ENCODE results near the gene FAM118A.
"Not testable (repeated sequence)": the region's sequence is repeated elsewhere in the genome, so short reads cannot be mapped to it uniquely, and the experiment has no call there.

The FAM118A gene

DNA sequence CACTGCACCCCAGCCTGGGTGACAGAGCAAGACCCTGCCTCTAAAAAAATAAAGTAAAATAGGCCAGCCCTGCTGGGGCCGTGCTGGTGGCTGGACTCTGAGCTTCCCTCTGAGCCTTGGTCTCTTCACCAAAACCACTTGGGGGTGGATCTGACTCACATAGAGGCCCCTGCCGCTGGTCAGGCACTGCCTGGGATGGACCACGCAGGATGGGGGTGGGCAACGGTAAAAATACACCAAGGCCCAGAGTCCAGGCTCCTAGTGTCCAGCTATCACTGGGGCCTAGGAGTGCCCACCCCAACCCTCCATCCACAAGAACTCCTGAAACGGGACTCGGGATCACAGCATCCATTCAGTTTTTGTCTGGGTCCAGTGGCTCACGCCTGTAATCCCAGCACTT lies 37.2 kb upstream of the FAM118A start:
- ATAC-seq (ENCODE audit: low read depth) = no peak
- Mint-ChIP-seq H3K27me3 (peaks cover 8% of the 10 kb centered on the region), H3K4me1 (peaks cover 5% of the 10 kb centered on the region), H3K36me3 (no peaks in the 10 kb centered on the region), H3K9me3 (no peaks in the 10 kb centered on the region), H3K4me3 (no peak overlapping the region), H3K27ac (no peak overlapping the region)
- no peak for DNase-seq (ENCODE audit: low spot score in 2 of 2)

DNA sequence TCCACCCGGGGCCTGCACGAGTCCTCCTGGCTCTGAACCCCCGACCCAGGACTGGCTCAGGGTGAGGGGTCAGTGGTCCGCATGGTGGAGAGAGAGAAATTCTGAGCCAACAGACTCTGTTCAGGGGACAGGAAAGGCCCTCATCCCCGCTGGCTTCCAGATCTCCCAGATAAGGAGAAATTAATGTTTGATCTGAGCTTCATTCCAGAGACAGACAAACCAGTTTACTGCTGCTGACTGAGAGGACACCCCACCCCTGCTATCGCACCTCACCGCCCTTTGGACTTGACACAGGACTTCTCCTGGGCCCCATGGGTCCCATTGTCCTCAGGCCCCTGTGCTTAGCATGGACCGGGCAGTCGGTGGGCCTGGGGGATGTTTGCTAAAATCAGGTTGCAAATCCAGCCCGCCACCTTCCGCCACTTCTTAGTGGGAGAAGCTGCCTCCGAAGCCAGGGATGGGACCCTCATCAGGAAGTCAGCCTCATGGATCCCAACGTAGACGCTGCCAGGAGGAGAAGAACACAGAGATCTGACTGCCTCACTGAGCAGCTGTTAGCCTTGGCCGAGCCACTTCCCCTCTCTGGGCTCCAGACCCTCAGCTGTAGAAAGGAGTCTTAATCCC lies 36.2 kb upstream of the FAM118A start:
- Mint-ChIP-seq H3K36me3 (no peaks in the 10 kb centered on the region), H3K27ac (no peak overlapping the region), H3K4me3 (no peak overlapping the region), H3K27me3 (peaks cover 8% of the 10 kb centered on the region), H3K4me1 (peaks cover 5% of the 10 kb centered on the region), H3K9me3 (no peaks in the 10 kb centered on the region)
- ATAC-seq (ENCODE audit: low read depth) (no peak), DNase-seq (ENCODE audit: low spot score in 2 of 2) (no peak)

DNA sequence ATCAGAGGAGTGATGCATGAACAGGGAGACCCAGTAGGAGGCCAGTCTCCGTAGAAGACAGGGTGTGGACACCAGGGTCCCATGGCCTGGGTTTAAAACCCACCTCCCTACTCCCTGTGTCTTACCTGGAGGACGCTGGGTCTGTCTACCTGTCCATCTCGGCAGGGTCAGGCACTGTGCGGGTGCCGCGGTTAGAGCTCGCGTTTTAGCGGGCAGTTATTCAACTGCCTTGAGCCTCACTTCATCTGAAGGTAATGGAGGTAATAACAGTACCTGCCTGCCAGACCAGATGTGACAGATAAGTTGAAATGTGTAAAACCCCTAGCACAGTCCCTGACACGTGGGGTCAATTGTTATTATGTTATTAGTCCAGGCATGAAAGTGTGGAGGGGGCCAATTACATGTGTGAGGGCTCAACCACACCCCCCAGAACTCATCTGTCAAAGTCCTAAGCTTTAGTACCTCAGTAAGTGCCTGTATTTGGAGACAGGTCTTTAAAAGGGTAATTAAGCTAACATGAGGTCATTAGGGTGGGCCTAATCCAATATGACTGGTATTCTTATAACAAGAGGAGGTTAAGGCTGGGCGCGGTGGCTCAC lies 33.1 kb upstream of the FAM118A start:
- peaks cover 4% of the 10 kb centered on the region for H3K27me3 Mint-ChIP-seq
- no peak for ATAC-seq (ENCODE audit: low read depth)
- peaks cover 5% of the 10 kb centered on the region for H3K4me1 Mint-ChIP-seq
- H3K27ac Mint-ChIP-seq = no peak overlapping the region
- no peaks in the 10 kb centered on the region for H3K9me3 Mint-ChIP-seq
- no peak for DNase-seq (ENCODE audit: low spot score in 2 of 2)
- no peaks in the 10 kb centered on the region for H3K36me3 Mint-ChIP-seq
- no peak overlapping the region for H3K4me3 Mint-ChIP-seq

DNA sequence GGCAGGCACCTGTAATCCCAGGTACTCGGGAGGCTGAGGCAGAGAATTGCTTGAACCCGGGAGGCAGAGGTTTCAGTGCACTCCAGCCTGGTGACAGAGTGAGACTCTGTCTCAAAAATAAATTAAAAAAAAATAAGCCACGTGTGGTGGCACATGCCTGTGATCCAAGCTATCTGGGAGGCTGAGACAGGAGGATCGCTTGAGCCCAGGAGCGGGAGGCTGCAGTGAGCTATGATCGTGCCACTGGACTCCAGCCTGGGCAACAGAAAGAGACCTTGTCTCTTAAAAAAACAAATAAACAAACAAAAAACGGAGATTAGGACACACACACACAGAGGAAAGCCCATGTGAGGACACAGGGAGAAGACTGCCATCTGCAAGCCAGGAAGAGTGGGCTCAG lies 32.0 kb upstream of the FAM118A start:
- not testable (repeated sequence) for DNase-seq (ENCODE audit: low spot score in 2 of 2); H3K27me3 Mint-ChIP-seq; H3K36me3 Mint-ChIP-seq; H3K4me1 Mint-ChIP-seq; H3K27ac Mint-ChIP-seq; H3K4me3 Mint-ChIP-seq; H3K9me3 Mint-ChIP-seq; ATAC-seq (ENCODE audit: low read depth)

DNA sequence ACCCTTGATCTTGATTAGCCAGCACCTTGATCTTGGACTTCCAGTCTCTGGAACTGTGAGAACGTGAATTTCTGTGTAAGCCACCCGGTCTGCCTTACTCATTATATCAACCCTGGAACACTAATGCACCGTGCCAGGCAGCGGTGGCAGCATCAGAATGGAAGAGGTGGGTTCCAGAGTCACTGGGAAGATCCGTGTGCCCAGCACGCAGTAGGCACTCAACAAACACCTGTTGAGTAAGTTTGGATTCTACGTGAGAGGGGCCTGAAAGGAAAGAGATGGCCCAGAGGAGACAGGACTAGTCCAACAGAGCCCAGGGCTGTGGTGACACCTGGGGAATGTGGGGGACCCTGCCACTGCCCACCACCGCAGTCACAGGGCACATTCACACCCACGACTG lies 31.6 kb upstream of the FAM118A start:
- ATAC-seq (ENCODE audit: low read depth) (no peak), DNase-seq (ENCODE audit: low spot score in 2 of 2) (no peak)
- Mint-ChIP-seq H3K27me3 (peaks cover 4% of the 10 kb centered on the region), H3K27ac (no peak overlapping the region), H3K36me3 (no peaks in the 10 kb centered on the region), H3K4me1 (peaks cover 9% of the 10 kb centered on the region), H3K4me3 (no peak overlapping the region), H3K9me3 (no peaks in the 10 kb centered on the region)

DNA sequence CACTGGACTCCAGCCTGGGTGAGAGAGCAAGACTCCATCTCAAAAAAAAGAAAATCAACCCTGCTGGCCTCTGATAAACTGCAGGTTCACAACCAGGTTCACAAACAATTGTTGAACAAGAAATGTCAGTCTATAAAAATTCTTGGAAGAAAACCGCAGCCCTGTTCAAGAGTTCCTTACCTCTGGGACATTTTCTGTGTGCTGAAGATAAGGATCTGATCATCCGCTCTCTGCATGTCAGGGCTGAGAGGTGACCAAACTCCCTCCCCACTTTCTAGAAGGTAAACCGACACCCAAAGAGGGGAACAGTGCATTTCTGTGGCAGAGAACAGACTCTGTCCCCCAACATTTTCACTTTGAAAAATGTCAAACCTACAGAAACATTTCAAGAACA lies 29.1 kb upstream of the FAM118A start:
- no peak for DNase-seq (ENCODE audit: low spot score in 2 of 2)
- no peaks in the 10 kb centered on the region for H3K36me3 Mint-ChIP-seq

DNA sequence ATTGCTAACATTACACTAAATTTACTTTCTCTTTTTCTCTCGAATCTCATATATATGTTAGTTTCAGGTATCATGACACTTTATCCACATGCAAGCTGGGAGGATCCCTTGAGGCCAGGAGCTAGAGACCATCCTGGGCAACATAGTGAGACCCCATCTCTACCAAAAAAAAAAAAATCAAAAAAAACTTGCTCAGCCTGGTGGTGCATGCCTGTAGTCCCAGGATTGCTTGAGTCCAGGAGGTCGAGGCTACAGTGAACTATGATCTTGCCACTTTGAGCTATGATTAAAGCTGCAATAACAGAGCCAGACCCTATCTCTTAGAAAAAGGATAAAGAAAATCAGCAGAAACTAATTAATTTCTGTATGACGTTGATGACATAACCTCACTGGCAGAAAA lies 28.7 kb upstream of the FAM118A start:
- no peak for DNase-seq (ENCODE audit: low spot score in 2 of 2)
- Mint-ChIP-seq H3K9me3 (no peaks in the 10 kb centered on the region), H3K36me3 (no peaks in the 10 kb centered on the region), H3K27ac (no peak overlapping the region), H3K4me1 (peaks cover 18% of the 10 kb centered on the region), H3K4me3 (no peak overlapping the region), H3K27me3 (no peaks in the 10 kb centered on the region)
- ATAC-seq (ENCODE audit: low read depth) = no peak

More for the DNA sequence above, 29.1 kb upstream of the FAM118A start:
- H3K4me1 Mint-ChIP-seq = peaks cover 18% of the 10 kb centered on the region
- no peaks in the 10 kb centered on the region for H3K9me3 Mint-ChIP-seq
- H3K27ac Mint-ChIP-seq = no peak overlapping the region
- no peak overlapping the region for H3K4me3 Mint-ChIP-seq
- ATAC-seq (ENCODE audit: low read depth) = no peak
- H3K27me3 Mint-ChIP-seq = no peaks in the 10 kb centered on the region

DNA sequence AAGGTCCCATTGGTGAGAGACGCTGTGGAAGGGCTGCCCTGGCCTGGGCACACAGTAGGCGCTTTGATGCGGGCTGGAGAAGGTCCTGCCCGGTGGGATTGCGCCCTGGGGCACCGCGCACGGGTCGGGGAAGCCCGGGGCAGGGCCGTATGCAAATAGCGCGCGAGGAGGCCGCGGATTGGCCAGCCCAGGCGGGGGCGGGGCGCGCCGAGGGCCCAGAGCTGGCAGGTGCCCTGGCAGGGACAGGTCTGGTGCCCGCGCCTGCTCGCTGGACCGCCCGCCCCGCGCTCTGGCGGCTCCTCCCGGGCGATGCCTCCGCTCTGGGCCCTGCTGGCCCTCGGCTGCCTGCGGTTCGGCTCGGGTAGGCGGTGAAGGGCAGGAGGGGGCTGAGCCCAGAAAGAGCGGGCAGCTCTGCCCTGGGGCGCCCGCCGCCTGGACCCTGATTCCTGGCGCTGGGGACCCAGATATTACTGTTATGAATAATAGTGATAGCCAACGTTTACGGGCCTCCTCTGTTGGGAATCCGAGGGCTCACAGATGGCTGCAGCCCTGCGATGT lies 24.9 kb upstream of the FAM118A start, which contains the start of gene UPK3A:
Gene UPK3A, plus strand, starts transcription at position 245 of the 558 bp plus-strand sequence. Its CDS starts 65 bp downstream, at position 310.
- H3K4me3 Mint-ChIP-seq = peak within 1 kb of the TSS; percentile 63
- ATAC-seq (ENCODE audit: low read depth) (peak; percentile 85), DNase-seq (ENCODE audit: low spot score in 2 of 2) (peak; percentile 77 to 84)
- no peaks in the 10 kb centered on the region for H3K9me3 Mint-ChIP-seq
- H3K4me1 Mint-ChIP-seq = peaks cover 27% of the 10 kb centered on the region
- H3K27me3 Mint-ChIP-seq = no peaks in the 10 kb centered on the region
- peak within 1 kb of the TSS; percentile 79 for H3K27ac Mint-ChIP-seq
- no peaks in the 10 kb centered on the region for H3K36me3 Mint-ChIP-seq

DNA sequence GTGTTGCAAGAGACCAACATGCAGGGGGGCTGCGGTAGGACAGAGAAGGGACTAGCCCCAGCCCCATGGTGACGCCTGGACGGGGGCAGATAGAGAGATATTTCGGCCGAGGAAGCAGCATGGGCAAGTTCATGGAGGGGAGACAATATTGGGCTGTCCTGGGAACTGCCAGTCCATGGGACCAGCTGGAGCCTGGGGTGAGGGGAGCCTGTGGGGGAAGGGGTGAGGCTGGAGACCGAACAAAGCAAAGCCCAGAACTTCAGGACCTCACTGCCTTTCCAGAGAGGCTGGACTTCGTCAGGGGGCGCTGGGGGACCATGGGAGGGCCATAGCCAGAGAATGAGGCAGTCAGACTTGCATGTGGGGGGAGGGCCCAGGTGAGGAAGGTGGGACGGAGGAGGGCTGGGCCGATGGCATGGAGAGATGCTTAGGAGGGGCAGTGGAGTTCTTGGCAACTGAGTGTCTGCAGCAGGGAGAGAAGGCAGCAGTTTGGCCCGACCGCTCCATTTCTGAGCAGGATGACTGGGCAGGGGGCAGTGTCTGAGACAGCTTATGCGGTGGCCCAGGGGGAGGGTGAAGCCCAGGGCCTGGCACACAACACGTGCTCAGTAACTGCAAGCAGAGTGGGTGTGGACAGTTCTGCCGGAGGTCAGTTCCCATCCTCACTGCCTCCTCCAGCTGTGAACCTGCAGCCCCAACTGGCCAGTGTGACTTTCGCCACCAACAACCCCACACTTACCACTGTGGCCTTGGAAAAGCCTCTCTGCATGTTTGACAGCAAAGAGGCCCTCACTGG lies 24.3 kb upstream of the FAM118A start:
- no peak overlapping the region for H3K27ac Mint-ChIP-seq
- ATAC-seq (ENCODE audit: low read depth) (no peak), DNase-seq (ENCODE audit: low spot score in 2 of 2) (no peak)
- no peaks in the 10 kb centered on the region for H3K36me3 Mint-ChIP-seq
- H3K4me1 Mint-ChIP-seq = peaks cover 24% of the 10 kb centered on the region
- H3K27me3 Mint-ChIP-seq = no peaks in the 10 kb centered on the region
- peak overlapping the region; percentile 55 for H3K4me3 Mint-ChIP-seq
- H3K9me3 Mint-ChIP-seq = no peaks in the 10 kb centered on the region

DNA sequence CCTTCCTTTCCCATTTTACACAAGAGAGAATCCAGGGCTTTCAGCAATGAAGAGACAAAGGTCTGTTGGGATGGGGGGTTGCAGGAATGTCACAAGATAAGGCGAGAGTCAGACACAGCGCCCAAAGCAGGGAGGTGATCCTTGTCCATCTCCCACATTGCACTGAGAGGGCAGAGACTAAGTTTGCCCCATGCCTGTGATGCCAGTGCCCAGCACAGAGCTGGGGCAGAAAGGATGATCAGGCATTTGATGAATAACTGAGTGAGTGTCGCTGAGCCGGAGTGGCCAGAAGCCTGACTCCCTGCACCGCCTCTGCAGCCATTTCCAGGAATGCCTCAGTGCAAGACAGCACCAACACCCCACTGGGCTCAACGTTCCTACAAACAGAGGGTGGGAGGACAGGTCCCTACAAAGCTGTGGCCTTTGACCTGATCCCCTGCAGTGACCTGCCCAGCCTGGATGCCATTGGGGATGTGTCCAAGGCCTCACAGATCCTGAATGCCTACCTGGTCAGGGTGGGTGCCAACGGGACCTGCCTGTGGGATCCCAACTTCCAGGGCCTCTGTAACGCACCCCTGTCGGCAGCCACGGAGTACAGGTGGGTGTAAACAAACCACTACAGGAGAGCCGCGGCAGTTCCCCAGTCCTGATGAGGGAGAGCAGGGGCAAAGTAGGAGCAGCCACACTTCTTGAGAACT lies 22.7 kb upstream of the FAM118A start:
- DNase-seq (ENCODE audit: low spot score in 2 of 2) (no peak), ATAC-seq (ENCODE audit: low read depth) (no peak)
- Mint-ChIP-seq H3K4me3 (no peak overlapping the region), H3K27ac (no peak overlapping the region), H3K27me3 (no peaks in the 10 kb centered on the region), H3K9me3 (no peaks in the 10 kb centered on the region), H3K36me3 (no peaks in the 10 kb centered on the region), H3K4me1 (peaks cover 22% of the 10 kb centered on the region)

DNA sequence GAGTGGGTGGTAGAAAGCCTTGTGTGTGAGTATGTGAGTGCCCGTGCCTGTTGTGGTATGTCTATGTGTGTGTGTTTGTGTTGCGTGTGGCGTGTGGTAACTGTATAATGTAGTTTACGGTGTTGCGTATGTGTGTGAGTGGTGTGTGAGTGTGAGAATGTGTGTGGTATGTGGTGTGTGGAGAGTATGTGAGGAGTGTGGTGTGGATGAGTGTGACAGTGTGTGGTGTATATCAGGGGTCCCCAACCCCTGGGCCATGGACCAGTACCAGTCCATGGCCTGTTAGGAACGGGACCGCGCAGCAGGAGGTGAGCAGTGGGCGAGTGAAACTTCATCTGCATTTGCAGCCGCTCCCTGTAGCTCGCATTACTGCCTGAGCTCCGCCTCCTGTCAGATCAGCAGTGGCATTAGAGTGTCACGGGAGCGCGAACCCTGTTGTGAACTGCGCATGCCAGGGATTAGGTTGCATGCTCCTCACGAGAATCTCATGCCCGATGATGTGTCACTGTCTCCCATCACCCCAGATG lies 19.3 kb upstream of the FAM118A start:
- ATAC-seq (ENCODE audit: low read depth) (no peak), DNase-seq (ENCODE audit: low spot score in 2 of 2) (no peak)
- H3K27ac Mint-ChIP-seq = no peak overlapping the region
- no peak overlapping the region for H3K4me3 Mint-ChIP-seq
- H3K9me3 Mint-ChIP-seq = no peaks in the 10 kb centered on the region
- H3K27me3 Mint-ChIP-seq = no peaks in the 10 kb centered on the region
- H3K4me1 Mint-ChIP-seq = peaks cover 16% of the 10 kb centered on the region
- no peaks in the 10 kb centered on the region for H3K36me3 Mint-ChIP-seq

DNA sequence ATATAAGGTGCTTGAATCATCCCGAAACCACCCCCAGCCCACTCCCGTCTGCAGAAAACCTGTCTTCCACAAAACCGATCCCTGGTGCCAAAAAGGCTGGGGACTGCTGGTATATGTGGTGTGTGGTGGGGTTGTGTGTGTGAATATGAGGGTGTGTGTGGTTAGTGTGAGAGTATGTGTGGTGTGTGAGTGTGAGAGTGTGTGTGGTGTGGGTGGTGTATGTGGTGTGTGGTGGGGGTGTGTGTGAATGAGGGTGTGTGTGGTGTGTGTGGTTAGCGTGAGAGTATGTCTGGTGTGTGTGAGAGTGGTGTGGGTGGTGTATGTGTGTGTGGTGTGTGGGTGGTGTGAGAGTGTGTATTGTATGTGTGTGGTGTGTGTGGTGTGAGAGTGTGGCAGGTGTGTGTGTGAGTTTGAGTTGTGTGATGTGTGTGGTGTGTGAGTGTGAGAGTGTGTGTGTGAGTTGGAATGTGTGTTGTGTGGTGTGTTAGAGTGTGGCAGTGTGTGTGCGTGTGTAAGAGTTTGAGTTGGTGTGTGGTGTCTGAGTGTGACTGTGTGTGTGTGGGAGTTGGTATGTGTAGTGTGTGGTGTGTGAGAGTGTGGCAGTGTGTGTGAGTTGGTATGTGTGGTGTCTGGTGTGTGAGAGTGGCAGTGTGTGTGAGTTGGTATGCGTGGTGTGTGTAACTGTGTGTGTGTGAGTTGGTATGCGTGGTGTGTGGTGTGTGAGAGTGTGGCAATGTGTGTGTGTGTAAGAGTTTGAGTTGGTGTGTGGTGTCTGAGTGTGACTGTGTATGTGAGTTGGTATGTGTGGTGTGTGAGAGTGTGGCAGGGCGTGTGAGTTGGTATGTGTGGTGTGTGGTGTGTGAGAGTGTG lies 18.4 kb upstream of the FAM118A start:
- Mint-ChIP-seq H3K4me1 (peaks cover 18% of the 10 kb centered on the region), H3K27ac (no peak overlapping the region), H3K9me3 (no peaks in the 10 kb centered on the region), H3K4me3 (no peak overlapping the region), H3K27me3 (no peaks in the 10 kb centered on the region), H3K36me3 (no peaks in the 10 kb centered on the region)
- ATAC-seq (ENCODE audit: low read depth) (no peak), DNase-seq (ENCODE audit: low spot score in 2 of 2) (no peak)

DNA sequence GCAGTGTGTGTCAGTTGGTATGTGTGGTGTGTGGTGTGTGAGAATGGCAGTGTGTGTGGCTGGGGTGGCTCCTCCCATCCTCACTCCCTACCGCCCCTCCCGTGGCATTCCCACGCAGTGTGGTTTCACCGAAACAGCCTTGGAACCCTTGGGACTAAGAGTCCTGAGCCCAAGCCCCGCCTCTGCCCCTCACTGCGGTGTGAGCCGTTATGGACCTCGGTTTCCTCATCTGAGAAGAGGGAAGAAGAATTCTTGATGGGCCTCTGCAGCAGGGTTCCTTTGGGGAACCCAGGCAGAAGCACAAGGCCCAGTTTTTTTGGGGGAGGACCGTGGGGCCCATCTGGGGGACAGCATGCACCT lies 17.8 kb upstream of the FAM118A start:
- H3K27me3 Mint-ChIP-seq = no peaks in the 10 kb centered on the region
- ATAC-seq (ENCODE audit: low read depth) = no peak
- peaks cover 18% of the 10 kb centered on the region for H3K4me1 Mint-ChIP-seq
- no peak overlapping the region for H3K27ac Mint-ChIP-seq
- H3K36me3 Mint-ChIP-seq = no peaks in the 10 kb centered on the region
- no peaks in the 10 kb centered on the region for H3K9me3 Mint-ChIP-seq
- DNase-seq (ENCODE audit: low spot score in 2 of 2) = no peak
- no peak overlapping the region for H3K4me3 Mint-ChIP-seq
